HG03520 (cell line): ENCODE results near the gene ADSS1.

ENCODE experiments used
- ATAC-seq: cut with Tn5 transposase; IDR thresholded peaks from one replicate; pipeline ENCODE4 v1.9.1; 2021; ENCODE audit warnings: mild to moderate bottlenecking, moderate library complexity; ENCODE audit not compliant: unreplicated experiment

The ADSS1 gene

DNA sequence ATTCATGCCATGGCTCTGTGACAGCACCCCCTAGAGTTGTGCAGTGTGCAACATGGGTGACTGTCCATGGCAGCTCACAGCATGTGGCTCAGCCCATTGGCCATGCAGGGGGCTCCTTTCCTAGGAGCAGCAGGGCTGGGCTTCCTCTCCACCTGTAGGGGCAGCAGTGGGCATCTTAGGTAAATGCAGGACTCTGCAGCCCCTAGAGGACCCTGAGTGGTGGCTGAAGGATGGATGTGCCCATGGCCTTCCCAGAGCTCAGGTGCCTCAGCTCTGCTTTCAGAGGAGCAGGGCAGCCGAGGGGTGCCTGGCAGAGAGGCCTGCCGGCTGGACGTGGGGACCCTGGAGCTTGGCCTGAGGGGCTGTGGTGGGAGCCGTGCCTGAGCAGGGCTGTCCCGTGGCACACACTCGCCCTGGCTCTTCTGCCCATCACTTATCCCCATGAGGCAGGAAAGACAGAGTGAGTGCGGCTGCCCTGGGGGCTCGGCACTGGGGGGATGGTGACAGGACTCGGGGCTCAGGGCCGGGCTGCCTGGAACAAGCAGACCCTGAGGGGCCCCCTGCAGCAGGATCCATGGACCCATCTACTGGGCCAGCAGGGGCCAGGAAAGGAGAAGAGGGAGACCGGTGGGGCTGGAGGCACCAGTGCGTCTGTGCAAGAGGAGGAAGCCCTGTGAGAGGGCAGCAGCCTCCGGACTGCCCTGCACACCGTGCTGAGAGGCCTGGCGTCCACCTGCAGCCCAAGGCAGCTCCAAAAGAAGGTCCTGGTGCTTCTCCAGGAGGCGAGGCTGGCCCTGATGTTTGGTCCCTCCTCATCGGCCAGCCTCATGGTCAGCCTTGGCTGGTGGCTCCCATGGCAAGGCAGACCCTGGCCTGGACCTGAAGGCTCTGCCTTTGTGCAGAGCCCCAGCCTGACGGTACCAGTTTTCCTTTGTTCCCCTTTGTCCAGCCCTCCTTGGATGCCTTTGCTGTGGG lies 7.6 kb downstream of the ADSS1 start:
- ATAC-seq, result no peak

DNA sequence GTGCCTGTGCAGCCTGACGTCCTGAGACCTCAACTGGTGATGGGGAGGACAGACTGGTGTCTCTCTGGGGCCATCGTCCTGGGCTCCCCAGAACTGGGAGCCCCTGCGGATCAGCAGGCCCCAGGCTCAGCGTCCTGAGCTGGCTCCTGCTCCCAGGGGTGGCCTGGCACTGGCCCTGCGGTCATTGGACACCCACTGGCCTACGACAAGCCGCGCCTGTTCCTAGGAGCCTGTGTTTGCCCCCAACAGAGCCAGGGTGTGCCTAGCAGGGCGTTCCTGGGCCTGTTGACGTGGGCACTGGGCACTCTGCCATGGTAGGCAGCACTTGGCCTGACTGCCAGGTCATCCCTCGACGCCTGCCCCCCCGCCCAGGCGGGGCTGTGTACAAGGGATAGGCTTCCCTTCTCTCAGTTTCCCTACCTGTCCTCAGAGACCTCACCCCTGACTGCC lies 8.4 kb downstream of the ADSS1 start:
- no peak for ATAC-seq

DNA sequence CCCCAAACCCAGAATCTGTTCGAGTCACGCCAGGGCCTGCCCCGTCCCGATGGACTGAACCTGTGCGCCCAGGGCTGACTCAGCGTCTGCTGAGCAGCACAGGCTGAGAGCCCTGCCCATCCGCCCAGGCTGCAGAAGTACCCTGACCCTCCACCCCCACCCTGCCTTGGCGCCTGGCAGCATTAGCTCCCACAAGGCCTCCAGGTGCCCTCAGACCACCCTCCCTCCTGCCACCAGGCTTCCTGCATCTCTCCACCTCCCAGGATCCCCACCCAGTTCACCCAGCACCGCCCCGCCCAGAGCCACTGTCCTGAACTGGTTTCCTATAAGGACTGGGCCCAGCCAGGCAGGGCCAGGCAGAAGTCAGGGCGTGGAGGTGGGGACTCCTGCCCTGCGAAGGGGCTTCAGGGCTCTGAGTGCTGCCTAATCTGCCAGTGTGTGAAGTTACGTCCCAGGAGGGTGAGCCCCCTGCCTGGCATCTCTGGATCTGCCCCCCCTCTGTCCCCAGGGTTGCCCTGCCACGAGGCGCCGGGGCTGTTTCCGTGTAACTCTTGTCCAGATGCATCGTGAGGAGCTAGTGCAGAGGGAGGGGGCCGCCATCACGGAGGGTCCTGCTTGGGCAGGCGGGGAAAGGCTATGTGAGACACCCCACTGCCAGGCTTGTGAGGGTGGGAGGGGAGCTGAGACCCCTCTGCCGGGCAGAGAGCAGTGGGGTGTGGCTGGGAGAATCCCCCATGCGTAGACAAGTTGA lies 9.1 kb downstream of the ADSS1 start:
- ATAC-seq, result no peak

DNA sequence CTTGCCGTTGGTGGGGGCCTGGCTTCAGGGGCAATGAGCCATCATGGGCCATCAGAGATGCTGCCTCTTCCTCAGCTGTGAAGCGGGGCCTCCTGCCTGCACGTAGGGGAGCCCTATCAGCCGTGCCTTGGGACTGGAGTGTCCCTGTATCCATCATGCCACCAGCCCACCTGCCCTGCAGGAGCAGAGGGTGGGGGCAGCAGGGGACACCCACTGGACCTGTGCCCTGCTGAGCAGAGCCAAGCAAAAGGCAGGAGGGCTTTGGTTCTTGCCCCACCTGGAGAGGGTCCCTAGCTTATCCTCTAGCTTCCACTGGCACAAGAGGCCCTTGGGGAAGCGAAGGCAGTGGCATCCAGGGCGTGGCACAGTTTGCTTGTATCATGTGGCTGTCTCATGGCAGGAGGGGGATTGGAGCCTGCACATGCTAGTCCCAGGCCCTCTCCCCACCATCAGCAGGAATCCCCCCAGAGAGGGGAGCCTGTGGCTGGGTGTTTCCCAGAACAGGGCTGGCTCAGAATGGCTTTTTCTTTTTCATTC lies 10.1 kb downstream of the ADSS1 start:
- ATAC-seq, result no peak

DNA sequence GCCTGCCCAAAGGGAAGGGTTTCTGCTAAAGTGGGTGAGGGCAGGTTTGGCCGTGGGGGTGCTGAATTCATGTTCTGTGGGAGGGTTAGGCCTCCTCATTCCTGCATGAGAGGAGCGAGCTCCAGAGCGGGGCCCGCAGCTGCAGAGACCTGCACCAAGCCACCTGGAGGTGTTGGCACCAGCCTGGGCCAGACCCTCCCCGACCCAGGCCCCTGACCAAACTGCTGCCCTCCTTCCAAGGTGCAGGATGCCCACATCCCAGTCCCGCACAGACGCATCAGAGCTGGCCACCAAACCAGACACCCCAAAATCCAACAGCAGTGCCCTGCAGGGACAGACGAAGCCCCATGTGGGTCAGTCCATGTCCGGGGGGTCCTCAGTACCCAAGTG lies 10.6 kb downstream of the ADSS1 start:
- no peak for ATAC-seq

DNA sequence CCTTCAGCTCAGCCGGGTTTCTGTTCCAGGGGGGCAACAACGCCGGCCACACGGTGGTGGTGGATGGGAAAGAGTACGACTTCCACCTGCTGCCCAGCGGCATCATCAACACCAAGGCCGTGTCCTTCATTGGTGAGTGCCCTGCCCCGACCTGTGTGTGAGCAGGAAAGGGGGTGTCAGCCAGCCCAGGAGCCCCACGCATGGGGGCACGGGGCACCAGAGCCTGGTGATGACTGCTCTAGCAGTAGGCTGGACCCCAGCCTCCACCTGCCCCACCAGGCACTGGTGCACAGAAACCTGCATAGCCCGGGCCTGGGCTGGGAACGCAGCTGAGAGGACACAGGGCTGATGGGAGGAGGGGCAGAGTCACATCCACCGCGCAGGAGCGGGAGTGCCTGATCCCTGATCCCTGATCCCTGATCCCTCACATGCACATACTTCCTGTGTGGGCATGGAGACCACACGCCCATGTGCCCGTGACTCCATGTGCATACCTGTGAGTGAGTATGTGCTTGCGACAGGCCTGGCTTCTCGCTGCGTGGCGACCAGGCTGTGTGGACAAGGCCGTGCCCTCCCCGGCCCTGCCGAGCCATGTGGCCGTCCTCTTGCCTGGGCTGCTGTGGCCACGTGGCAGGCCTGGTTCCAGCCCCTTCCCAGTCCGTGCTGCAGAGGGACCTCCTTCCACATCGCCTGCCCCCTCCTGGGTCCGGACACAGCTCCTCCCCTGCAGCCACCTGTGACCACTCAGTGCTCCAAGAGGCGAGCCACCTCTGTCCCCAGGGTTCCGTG lies 11.2 kb downstream of the ADSS1 start:
- no peak for ATAC-seq

DNA sequence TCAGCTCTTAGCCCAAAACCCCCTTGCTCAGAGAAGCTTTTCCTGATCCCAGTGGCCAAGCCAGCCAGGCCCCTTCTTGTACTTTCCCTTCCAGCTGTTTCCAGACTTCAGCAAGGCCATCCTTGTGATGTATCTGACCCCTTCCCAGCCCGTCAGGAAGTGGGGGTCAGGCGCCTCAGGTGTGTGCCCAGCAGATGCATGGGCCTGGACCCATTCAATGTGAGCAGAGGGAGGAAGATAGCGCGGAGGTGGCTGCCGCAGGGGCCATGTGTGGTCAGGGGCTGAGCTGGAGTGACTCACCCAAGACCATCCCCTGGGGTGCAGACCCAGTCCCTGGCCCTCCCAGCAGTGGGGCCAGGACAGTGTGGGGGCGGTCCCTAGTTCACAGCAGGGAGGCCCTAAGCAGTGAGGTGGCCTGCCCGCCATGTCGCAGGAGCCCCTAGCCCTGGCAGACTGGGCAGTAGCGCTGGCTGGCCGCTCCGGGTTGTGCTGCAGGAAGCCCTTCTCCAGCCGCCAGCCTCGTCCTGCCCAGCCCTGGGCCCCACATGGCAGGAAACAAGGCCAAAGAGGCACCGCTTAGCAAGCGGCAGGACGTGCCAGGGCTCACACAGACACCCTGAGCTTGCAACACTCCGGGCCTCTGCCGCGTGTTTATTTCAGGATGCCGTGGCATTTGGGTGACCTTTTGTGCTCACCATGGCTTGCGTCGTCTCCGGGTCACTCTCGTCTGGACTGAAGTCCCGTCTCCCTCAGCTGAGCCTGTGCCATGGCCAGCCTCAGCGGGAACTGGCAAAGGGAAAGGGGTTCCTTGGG lies 12.0 kb downstream of the ADSS1 start:
- ATAC-seq, result no peak

DNA sequence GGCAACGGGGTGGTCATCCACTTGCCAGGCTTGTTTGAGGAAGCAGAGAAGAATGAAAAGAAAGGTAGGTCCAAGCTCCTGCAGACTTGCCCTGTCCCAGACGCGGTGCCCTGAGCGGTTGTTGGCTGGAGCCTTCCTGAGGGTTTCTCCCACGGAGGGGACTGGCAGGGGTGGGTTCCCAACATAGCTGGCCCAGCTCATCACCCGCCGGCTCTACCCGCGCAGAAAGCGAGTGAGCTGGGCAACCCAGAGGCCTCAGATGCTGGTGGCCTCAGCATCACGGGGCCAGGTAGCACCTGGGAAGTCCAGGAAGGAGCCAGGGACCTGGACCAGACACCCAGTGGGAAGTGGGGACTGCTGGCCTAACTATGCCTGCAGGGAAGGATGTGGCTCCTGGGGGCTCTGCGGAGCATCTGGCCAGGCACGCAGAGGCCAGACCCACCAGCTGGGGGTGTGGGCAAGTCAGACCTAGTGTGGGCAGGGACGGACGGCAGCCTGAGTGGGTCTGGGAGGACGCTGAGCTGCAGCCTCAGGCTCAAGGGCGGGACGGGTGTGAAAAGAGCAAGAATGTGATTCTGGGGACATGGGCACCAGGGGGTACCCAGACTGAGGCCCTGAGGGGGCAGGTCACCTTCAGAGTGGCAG lies 14.5 kb downstream of the ADSS1 start:
- ATAC-seq, result no peak

DNA sequence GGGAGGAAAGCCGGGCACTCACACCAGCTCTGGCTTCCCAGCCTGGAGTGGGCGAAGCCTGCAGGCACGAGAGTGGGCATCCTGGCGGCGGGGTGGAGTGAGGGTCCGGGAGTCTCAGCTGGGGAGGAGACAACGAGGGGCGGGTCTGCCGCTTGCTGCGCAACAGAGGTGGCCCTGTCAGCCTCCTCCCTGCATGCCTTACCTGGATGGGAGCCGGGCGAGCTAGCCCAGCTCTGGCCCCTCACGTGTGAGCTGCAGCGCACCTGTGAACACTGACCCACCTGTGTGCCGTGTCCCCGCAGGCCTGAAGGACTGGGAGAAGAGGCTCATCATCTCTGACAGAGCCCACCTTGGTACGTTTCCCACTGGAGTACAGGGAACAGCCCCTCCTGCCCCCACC lies 15.0 kb downstream of the ADSS1 start:
- no peak for ATAC-seq

DNA sequence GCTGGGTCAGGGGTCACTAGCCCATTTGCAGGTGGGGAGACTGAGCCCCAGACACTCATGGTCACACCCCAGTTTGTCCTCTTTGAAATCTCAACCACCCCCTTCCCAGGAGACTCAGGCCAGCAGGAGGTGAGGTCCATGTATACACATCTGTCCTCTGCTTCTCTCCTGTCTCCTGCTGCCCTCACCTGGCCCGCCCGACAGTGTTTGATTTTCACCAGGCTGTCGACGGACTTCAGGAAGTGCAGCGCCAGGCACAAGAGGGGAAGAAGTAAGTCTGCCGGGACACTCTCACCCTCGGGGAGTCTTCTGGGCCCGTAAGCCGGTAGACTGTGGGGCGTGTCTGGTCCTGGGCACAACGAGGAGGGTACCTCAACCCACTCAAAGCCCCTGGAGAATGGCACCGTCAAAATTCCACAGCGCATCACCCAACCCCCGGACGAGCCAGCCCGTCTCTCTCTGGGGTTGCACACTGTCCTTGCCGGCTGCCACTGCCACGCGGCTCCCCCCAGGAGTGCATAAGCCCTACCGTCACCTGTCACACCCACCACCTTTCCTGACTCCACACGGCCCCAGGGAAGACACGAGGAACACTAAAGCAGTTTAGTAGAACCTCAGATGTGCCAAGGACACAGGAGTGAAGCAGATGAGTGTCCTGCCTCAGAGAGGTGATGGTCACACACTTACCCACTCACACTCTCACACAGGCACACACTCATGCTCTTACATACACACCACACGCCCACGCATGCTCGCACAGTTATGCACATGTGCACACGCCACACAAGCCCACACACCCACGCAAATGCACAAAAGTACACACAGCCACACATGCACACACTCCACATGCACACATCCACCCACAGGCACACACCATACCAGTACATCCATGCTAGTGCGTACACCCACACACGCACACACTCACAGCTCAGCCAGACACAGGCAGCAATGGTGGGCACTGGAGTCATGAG lies 15.8 kb downstream of the ADSS1 start:
- ATAC-seq, result no peak

DNA sequence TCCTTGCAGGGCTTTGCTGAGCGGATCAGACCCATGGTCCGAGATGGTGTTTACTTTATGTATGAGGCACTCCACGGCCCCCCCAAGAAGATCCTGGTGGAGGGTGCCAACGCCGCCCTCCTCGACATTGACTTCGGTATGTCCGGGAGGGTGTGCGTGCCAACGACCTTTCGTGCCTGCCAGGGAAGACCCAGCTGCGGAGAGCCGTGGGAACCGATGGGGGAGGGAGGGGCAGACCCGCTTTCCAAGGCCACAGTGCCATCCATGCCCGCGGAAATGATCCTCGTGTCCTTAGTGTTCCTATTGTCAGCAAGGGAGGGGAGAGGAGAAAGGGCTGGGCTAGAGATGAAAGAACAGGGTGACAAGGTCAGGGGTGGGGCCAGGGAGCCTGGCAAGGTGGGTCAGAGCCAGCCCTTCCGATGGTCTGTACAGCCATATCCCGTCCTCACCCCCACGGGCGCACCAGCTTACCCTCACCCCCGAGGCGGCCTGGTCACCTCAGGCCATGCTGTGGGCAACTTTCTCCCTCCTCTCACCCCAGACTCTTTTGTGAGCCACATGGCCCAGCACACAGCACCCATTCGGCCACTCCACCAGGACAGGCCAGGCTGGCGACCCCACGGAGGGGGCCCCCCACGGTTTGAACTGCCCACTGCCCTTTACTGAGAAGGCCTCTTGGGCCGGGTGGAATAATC lies 17.2 kb downstream of the ADSS1 start:
- no peak for ATAC-seq

DNA sequence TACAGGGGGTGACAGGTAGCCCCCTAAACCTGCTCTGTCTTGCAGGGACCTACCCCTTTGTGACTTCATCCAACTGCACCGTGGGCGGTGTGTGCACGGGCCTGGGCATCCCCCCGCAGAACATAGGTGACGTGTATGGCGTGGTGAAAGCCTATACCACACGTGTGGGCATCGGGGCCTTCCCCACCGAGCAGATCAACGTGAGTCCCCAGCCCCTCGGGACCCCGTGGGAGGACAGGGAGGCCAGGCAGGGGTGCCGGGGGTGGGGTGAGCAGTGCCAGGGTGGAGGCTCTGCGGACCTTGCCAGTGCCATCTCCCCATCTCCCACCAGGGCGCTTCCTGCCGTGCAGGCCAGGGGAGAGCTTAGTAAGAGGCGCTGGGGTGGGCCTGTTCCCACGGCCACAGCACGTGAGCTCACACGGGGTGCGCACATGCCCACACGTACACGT lies 17.8 kb downstream of the ADSS1 start:
- no peak for ATAC-seq

DNA sequence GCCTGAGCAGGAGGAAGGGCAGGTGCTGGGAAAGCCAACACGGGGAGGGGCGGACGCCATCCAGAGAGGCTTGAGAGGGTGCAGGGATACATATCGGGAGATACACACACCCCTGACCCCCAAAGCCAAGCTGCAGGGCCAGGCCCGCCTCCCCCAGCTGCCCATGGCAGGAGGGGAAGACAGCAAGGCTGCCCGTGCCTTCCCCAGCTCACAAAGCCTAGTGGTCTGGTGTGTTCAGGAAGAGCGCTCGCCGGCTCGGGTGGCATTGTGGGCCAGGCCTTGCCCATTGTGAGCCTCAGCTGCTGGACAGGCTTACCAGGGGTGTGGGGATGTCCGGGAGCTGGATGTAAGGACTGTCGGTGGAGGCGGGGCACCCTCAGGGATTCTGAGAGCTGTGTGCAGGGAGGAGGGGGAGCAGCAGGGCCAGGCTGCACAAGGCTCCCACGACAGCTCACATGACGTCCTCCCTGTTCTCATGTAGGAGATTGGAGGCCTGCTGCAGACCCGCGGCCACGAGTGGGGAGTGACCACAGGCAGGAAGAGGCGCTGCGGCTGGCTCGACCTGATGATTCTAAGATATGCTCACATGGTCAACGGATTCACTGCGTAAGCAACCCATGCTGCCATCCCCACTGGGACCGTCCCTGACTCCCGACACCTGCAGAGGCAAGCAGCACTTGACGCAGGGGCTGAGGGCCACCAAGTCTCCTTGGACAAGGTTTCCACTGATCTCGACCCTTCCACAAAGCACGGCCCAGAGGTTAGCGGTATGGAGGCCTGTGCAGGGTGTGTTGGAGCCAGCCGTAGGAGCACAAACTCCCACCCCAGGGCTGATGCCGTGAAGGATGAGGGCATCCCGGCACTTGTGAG lies 18.8 kb downstream of the ADSS1 start:
- ATAC-seq, result no peak

DNA sequence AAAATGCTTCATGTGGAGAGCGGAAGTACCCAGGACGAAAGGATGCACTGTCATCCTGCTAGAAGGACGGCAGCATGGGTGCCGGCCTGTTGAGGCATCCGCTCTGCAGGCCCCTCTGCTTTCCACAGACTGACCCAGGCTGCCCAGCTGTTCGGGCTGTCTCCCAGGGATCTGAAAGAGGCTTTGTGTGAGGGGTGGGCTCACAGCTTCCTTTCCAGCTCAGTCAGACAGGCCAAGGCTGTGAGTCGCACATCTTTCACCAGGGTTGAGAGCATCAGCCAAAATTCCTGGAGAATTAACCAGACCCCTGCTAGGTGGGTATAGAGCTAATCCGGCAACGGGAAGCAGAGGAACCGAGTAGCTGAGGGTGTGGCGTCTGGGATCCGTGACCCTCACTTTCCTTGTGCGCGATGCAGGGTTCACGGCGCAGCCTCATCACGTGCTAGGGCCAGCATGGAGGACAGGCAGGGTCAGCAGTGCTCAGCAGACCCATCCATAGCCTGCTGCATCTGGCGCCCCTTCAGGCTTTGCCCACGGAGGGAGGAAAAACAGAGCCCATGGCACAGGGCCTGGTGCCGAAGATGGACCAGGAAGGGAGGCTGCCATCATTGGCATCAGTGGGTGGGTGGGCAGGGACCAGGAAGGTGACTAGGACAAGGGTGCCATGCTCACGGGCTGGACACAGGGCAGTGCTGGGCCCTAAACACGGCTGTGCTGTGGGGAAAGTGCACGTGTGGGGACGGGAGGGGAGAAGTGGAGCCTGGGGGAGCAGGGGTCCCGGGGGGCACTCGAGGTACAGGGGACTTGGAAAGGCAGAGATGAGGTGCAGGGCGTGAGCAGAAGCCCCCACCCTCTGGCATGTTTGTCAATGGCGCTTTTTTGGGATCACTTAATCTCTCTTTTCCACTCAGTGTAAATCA lies 19.7 kb downstream of the ADSS1 start:
- ATAC-seq, result no peak

DNA sequence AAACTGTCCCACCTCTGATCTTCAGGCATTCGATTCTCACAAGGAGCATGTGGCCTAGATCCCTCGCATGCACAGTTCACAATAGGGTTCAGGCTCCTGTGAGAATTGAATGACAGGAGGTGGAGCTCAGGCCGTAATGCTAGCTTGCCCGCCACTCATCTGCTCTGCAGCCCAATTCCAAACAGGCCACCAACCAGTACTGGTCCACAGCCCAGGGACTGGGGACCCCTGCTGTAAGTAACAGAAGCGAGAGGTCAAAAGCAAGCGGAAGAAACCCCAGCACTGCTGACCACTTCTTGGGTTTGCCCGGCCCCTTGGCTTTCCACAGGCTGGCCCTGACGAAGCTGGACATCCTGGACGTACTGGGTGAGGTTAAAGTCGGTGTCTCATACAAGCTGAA lies 20.5 kb downstream of the ADSS1 start:
- ATAC-seq, result no peak

DNA sequence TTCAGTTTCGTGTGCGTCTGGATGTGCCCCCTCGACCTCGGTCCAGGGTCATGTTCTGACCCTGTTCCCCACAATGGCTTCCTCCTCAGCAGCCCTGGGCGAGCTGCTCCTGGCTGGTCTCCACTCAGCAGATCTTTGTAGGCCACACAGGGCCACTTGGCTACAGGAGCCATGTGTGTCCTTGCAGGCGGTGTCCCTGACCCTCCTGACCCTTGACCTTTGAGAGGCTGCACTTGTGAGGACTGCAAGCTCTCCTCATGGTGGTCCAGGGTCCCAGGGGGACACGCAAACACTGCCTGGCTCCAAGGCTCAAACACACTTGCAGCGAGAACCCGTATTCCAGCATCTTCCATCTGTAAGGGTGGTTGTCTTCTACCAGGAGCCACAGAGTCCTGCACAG lies 21.4 kb downstream of the ADSS1 start:
- ATAC-seq, result no peak
